CD4-positive, alpha-beta T cell treated with Interleukin-4 for 1 hour (primary cell): Measurements from ENCODE around the gene PAQR5.
"Not testable (repeated sequence)": the region's sequence is repeated elsewhere in the genome, so short reads cannot be mapped to it uniquely, and the experiment has no call there.

Experiments
- DNase-seq, 2 donors: peaks; one replicate each; pipeline ENCODE4 v3.0.0-alpha.2; 2020 to 2022

Gene PAQR5

DNA sequence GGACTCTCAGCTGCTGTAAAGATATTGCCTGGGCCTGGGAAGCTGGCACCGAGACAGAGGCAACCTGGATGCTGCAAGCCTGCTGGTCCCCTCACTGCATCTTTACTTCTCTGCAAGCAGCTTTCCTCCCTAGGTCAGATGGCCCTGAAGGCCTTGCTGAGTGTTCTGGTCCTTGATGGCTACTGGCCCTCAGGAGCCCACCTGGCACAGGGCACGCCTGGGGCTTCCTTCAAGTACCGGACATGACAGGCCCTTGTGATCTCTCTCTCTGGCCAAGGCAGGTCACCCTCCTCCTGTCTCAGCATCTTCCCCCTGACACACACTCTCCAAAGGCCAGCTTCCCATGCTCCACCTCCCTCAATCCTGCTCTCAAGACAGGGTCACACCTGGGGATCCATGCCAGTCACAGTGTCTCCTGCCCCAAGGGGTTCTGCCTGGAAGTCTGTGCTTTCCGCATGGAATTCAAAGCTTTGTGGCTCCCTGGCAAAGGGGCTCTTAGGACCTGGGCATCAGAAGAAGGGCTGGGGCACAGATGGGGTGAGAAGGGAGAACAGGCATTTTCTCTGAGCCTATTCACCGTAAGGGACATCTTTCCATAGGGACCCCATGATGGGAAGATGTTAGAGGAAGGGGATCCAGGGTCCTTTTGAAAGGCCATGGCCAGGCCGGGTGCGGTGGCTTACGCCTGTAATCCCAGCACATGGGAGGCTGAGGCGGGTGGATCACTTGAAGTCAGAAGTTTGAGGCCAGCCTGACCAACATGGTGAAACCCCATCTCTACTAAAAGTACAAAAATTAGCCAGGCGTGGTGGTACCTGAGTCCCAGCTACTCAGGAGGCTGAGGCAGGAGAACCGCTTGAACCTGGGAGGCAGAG, 4.7 kb upstream of the PAQR5 start:
- no peak for DNase-seq

DNA sequence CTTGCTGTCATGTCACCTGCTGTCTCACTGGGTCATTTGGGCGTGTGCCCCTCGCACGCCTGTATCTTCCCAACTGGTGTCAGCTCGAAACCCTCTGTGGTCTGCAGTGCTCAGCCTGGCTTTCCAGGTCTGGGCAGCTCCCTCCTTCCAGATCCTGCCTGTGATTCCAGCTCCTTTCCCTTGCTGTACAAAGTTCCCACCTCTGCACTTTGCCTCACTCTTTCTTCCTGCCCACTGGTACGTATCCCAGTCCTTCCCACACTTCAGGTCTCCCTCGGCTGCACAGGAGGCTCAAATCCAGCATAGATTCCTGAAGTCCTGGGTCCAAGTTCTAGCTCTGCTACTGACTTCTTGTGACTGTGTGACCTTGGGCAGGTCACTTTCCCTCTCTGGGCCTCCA, 2.1 kb upstream of the PAQR5 start:
- no peak for DNase-seq

DNA sequence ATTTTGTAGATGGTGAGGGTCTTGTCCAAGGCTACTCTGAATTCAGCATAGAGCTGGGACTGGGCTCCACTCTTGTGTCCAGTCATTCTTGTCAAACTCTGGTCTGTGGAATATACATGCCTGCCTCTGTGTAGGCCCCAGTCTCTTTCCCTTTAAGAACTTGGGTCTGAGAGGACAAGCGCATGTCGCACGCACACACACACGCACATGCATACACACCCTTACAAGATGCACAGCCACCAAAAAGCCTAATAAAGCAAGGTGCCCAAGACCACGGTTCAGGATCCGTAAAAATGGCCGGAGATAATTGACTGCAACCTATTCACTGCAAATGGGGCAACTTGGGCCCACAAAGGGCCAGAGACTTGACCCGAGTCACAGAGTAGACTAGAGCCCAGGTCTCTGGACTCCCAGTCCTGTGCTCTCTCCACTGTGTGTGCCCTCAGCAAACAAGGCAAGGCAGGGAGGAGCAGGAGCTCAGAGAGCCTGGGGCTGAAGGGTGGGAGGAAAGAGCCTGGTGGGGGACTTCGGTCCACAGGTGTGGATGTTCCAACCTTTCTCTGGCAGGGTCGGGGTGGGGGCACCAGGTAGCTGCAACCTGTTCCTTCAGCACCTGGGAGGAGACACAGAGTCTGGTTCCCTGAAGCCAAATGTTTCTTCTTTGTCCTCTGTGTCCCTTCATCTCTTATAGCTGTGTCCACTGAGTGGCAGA, 914 bp upstream of the PAQR5 start:
- no peak for DNase-seq

DNA sequence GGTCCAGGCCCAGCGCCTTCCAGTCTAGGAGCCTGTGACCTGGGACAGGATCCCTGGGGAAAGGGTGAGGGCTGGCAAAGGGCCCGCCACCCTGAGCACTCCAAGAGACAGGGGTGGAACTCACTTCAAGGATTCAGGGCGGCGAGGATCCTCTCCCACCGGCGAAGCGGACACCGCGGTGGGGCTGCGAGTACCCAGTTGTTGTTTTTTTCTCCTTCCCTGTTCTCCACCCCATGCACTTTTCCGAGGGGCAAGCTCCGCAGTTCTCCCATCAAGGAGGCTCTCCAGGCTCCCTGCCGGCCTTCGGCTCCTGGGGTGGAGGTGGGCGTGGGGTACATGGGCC, 387 bp upstream of the PAQR5 start:
- no peak for DNase-seq

DNA sequence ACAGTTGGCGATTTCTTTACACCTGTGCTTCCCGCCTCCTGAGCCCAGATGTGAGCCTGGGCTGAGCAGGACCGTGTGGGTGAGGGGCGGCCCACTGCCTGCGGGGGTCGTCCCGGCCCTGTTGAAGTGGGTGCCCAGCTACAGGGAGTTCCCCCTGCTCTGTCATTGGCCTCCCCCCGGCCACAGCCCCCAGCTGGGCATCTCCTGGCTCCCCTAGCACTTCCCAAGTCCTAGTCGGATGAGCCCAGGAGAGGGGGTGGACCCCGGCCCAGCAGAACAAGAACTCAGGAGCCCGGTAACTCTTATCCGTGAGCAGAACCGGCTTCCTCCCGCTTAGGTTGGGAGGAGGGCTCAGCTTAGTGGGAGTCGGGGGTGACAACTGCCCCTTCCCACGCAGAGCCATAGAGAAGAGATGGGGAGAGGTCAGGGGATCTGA, 757 bp downstream of the PAQR5 start:
- no peak for DNase-seq

DNA sequence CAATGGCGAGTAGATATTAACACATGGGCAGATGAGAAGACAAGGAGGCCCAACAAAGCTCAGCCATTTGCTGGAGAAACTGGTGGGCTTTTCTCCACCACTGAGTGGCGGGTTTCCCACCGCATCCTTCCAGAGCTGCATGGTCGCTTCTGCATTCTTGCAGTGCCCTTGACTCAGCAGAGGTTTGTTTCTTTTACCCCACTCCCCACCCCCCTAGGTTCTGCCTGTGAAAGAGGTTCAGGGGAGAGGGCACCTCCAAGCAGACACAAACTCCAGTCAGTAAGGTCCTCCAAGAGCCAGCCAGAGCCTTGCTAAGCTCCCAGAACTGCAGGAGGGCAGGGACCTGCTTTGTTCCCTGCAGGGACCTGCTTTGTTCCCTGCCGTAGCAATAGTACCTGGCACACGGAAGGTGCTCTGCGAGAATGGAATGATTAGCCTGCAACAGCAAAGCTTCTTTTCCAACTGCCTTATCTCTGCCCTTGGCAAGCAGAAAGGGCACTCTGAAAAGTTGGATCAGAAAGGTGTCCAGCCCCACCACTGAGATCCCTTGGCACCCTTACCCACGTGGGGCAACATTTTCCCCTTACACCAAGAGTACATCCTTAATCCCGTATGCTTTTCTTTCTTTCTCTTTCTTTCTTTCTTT, 1.4 kb downstream of the PAQR5 start:
- DNase-seq, result no peak

DNA sequence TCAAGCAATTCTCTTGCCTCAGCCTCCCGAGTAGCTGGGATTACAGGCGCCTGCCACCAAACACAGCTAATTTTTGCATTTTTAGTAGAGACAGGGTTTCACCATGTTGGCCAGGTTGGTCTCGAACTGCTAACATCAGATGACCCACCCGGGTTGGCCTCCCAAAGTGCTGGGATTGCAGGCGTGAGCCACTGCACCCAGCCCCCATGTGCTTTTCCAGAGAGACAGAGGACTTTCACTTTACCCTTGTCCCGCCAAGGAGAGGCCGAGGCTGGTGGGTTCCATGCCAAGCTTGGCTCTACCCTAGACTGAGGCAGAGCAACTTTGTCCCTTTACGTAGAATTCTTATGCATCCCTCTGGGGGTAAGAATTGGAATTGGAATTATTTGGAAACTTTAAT, 2.4 kb downstream of the PAQR5 start:
- DNase-seq, result not testable (repeated sequence)

DNA sequence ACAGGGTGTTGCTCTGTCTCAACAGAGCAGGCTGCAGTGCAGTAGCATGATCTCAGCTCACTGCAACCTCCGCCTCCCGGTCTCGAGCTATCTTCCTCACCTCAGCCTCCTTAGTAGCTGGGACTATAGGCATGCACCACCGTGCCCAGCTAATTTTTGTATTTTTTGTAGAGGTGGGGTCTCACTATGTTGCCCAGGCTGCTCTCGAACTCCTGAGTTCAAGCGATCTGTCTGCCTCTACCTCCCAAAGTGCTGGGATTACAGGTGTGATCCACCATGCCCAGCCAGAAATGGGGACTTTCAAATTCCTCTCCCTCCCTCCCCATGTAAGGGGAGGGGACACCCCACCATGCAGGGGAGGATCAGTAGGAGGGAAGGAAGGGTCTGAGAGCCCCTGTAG, 3.4 kb downstream of the PAQR5 start:
- not testable (repeated sequence) for DNase-seq

DNA sequence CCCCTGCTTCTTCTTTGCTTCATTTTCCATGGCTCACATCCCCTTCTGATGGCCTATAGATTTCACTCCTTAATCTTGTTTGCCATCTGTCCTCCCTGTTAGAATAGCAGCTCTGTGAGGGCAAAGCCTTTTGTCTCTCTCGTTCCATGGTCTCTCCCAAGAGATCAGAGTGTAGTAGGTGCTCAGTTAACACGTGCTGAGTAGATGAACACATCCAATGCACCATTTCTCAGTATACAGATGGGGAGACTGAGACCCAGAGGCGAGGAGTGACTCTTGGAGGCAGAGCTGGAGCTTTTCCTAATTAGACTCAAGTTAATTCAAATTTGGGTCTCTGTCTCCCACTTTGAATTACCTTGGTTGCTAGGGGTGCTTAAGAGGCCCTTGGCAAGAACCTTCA, 4.2 kb downstream of the PAQR5 start:
- DNase-seq, result no peak

DNA sequence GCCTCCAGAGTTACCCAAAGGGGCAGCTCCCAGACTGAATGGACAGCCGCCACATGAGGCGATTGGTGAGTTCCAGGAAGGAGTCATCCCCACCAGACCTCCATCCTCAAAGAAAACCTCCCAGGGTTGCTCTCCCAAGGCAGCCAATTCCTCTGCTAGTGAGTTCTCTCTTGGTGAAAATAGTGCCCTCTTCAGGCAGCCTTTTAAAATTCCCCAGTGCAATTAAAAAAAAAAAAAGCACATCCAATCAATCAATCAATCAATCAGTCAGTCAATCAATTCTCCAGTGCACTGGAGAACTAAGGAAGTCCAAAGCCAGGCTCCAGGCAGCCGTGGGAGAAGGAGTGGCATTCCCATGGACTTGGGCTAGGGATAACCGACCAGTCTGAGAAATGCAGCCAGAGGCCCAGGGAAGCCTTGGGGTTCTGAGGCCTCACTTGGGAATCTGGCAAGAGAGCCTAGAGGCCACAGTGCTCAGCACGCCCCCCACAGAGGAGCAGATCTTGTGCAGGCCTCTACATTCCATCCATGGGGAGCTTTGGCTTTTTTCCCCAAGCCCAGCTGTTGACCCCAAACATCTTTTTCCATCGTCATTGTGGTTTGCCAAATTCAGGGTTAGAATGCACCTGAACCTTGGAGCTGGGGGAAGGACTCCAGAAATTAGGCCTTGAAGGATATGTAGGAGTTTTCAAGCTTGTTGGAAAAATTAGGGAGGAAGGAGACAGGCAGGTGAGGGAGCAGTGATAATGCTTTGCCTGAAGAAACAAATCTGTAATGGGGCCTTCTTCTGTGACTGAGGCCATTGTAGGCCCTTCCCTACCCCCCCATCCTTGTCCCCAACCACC, 4.8 kb downstream of the PAQR5 start:
- no peak for DNase-seq

DNA sequence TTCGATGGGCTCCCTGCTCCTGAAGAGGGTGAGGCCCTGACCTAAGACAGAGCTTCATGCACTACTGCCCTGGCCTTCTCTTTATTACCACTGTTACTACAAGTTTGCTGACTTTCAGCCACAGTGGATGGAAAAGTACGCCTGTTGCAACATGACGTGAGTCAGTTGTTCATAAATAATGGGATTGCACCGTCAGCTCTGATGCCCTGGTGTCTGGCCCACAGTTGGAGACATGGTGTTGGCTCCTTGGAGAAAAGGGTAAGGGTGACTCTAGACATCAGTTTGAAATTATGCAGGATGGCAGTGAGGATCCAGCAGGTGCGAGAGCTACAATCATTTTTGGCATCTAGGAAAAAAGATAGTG, 5.5 kb downstream of the PAQR5 start:
- no peak for DNase-seq

DNA sequence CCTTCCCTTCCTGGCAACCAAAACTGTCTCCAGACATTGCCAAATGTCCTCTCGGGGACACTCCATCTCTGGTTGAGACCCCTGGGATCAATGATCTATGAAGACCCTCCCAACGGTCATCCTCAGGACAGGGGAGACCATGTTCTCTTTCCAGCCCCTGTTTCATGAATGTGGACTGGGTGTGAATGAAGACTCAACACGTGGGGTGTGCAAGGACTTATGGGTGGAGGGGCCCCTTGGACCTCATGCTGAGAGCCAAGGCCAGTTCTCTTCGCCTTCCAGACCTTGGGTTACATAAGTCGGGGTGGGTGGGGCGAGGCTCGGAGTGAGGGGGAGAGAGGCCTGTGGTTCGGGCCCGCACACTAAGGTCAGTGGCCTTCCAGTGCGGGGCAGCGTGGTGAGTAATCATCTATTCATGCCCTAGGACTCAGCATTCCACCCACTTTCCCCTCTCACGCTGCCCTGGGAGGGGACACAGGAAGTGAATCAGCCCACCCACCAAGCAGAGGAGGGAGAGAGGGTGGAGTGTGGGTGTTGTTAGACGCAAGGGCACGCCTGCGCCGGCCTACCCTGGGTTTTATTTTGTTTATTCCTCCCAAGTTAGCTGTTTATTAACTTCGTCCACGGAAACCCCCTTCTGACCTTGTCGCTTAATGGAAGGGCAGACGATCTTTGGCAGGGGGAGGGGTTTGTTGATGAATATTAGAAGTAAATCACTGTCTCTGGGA, 6.7 kb downstream of the PAQR5 start:
- DNase-seq, result no peak

DNA sequence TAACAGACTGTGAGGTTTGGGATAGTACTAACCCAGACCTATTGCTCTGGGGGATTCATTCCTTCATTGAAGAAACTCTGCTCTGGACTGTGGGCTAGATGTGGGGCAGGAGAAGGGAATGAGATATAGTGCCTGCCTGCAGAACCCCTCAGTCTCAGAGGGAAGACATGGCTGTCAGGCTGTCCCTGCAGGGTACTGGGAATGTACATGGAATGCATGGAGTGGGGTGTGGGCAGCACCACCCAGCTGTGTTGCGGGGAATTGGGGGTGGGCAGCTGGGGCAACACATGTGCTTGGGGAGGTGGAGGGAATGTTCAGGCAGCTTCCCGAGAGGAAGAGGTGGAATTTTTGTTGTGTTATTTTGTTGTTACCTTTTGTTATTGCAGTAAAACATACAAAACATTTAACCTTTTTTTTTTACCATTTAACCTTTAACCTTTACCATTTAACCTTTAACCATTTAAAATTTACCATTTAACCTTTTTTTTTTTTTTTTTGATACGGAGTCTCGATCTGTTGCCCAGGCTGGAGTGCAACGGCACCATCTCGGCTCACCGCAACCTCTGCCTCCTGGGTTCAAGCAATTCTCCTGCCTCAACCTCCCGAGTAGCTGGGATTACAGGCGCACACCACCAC, 7.3 kb downstream of the PAQR5 start:
- no peak for DNase-seq

DNA sequence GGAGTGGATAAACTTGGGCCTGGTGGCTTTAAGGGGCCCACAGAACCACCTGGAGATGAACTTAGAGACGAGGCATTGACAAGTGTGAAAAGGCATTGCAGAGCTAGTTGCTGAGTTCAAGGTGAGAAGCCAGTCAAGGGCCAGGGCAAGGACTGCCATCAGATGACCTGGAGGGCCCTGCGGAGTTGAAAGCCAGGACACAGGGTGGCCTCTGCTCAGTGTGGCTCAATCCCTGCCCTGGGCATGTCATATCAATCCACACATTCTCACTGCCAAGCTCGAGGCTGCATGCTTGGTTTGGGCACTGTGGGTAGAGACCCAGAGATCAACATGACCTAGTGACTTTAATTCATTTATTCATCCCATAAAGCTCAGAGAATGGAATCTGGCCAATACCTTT, 9.2 kb downstream of the PAQR5 start:
- no peak for DNase-seq

DNA sequence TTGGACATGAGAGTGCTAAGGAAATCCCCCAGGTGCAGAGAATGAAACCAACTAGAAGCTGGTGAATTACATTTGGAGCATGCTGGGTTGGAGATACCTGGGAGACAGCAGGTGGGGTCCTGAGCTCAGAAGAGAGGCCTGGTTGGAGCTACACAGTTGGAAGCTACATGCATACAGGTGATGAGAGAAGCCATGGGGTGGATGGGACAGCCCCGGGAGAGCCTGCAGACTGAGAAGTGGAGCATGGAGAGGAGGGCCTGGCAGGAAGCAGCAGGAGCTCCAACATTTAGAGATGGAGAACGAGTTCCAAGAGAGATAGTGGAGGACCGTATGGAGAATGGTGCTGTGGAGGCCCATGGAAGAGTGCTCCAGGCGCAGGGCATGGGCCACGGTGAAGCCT, 10.2 kb downstream of the PAQR5 start:
- DNase-seq, result no peak

DNA sequence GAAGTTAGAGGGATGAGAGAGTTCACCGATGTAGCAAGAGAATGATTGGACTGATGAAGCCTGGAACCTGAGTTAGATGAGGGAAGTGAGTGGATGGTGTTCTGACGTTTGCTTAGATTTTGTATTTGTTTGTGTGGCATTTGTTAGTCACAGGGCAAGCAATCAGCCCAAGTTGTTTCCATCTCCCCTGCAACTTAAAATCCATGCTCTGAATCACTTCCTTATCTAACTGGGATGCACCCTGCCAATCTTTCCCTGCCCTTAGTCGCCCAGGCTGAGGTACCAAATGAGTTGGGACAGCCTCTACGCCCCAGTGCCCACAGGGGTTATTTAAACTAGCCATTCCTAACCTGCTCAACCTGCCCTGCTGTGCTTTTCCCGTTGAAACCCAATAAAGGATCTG, 12.6 kb downstream of the PAQR5 start:
- DNase-seq, result no peak

DNA sequence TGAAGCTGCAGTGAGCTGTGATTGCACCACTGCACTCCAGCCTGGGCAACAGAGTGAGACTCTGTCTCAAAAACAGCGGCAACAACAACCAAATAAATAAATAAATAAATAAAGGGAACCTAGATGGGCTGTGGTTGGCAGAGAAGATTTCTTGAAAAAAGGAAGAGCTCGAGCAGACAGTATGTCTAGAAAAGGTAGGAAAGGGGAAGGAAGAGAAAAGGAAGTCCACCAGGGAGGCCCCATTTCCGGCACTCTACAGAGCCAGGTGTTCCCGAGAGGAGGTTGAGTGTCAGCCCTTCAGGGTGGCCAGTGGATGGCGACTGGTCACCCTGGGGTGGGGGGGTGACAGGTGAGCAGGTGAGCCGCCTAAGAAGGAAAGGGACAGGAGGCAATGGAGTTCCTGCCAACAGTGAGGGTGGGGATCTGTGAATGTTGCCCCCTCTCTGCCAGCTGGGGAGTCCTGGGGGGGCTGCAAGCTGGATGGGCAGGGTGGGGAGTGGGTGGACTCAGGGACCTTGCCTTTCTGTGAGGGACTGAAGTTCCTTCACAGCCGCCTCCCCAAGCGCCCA, 14.8 kb downstream of the PAQR5 start:
- DNase-seq, result no peak

DNA sequence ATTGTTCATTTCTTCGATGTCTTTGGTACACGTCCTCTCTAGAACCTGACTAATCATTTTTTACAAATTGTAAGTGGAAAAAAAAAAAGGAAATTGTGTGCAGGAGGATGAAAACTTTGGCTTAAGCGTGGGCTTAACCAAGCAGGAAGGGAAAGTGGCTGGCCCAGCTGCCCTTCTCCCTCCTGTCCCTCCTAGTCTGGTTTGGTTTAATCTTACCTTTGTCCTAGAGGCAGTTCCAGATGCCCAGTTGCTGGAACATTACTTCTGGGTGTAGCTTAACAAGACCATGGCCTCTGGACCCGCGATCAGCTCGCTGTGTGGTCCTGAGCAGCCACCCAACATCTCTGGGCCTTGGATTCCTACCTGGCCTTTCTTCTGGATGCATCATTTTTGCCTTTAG, 15.4 kb downstream of the PAQR5 start:
- DNase-seq, result no peak

DNA sequence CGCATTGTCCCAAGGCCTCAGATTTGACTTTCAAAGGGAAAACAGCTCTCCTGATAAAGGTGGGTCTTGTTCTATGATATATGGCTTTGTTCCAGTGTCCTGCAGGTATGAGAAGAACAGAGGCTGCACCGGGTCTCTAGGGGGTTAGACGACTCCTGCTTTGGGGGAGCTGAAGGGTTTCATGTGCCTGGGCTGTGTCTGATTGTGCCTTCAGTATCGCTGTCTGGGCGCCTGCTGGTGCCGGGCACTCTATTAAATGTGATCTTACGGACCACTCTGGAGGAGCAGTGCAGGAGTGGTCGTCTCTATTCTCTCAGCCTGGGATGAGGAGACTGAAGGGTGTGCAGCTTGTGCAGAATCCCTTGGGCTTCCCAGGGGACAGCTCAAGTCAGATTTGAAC, 16.0 kb downstream of the PAQR5 start:
- DNase-seq, result no peak

DNA sequence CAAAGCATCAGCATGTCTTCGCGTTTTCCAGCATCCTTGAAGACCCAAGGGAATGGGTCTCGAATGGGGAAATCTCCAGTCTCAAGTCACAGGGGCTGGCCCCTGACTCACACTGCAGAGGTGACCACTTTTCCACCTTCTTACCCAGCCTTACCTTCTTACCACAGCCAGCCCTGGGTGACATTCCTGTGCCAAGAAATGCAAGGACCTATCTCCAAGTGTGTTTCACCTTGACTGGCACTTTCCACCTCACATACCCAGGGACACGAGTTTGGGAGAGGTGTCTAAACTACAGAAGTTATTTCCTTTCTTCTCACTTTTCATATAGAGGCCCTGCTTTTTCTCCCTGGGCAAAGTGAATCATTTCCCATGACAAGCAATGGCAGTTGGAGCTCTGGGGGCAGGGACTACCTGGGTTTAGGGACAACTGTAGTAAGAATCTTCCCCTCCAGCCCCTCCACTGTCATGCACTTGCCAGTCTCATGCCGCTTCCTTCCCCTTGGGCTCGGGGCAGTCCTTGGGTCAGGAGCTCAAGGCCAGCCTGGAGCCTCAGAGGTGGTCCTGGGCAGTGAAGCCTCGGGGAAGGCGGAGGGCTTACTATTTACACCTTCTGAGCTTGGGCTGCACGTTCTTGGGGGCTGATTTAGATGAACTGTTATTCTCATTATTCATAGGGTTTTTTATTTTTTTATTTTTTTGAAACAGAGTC, 16.8 kb downstream of the PAQR5 start:
- DNase-seq, result no peak

DNA sequence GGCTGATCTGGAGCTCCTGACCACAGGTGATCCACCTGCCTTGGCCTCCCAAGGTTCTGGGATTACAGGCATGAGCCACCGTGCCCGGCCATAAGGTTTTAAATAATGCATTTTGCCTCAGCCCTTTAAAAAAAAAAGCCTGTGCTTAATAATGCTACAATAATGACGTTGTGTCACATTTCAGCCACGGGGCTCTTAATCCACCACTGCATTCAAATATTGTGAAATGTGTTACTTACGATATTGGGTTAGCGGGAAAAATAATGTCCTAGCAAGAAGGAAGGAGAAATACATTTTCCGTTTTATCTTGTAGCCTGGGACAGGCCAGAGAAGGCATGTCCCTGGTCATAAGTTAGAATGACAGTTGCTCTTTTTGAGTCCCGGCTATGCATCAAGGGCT, 17.6 kb downstream of the PAQR5 start:
- no peak for DNase-seq
